Omental fat pad (tissue), 4 donors: ENCODE measurements around the gene LRRC1. TPM values are rescaled to one million over a fixed set of nuclear protein-coding genes. Genes with fewer than 3 reads are reported as not detected.
A peak's percentile ranks its signal among the peaks of the same experiment; 100 is the strongest.

Experiments
- ATAC-seq: fragments of 150-250 bp; one replicate; pipeline ENCODE4 v1.9.1; 2016; ENCODE audit warnings: mild to moderate bottlenecking, moderate library complexity; ENCODE audit not compliant: low FRiP score
- DNase-seq: peaks from one replicate; pipeline ENCODE4 v3.0.0-alpha.2; 2019; ENCODE audit warnings: low spot score
- CTCF ChIP-seq, 3 donors: fragments of 450-650 bp; IDR thresholded peaks; one replicate each; pipeline ENCODE4 v1.5.1; 2016 to 2017; ENCODE audit warnings: antibody characterized with exemption in 3 of 3, mild to moderate bottlenecking in 3 of 3, moderate library complexity in 2 of 3
- total RNA-seq, 4 donors: library from RNA; depleted of rRNA; stranded (reverse); fragments of >200 nt; gene quantifications; one replicate each; pipeline ENCODE4 v1.1.0, GENCODE V29; 2016

The LRRC1 gene
- total RNA-seq, 4 donors from 2014 or later: 10.7 to 13.5 (median 13.0) TPM

DNA sequence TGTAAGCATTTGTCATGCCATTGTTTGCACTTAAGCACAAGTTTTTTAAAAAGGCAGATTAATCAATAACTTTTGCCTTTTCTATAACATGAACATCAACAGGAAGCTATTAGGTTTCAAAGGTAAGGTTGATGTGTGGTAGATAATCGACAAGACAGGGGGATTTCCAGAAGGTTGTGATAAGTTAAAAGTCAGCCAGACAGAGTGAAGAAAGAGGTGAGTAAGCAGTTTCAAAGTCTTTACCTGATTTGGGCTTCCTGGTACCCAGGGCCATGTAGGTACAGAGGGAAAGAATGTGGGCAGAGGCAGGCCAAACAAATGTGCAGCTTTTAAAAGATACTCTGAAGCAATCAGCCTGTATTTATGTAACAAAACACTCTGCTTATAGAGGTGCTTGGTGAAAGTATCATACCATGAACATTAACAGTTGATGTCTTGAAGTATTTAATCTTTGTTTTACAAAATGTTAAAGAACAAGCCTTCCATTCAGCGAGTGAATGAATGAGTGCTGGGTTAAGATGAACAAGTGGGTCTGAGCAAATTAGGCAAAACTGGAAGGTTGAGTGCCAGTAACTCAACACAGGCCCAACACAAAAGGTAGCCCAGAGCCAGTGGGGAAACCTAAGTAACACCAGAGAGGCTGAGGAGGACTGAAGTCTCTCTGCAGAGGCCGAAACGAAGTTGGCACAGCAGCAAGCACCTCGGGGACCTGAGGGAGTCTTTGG lies 60.2 kb downstream of the LRRC1 start:
- no peak for TF ChIP-seq CTCF (IDR thresholded peaks at IDR 0.05)
- no peak for ATAC-seq
- DNase-seq: no peak

- no peak for TF ChIP-seq CTCF (IDR thresholded peaks at IDR 0.05)
Measured at GRCh38 chr6:53855940-53856339, 61.1 kb downstream of the LRRC1 start.

DNA sequence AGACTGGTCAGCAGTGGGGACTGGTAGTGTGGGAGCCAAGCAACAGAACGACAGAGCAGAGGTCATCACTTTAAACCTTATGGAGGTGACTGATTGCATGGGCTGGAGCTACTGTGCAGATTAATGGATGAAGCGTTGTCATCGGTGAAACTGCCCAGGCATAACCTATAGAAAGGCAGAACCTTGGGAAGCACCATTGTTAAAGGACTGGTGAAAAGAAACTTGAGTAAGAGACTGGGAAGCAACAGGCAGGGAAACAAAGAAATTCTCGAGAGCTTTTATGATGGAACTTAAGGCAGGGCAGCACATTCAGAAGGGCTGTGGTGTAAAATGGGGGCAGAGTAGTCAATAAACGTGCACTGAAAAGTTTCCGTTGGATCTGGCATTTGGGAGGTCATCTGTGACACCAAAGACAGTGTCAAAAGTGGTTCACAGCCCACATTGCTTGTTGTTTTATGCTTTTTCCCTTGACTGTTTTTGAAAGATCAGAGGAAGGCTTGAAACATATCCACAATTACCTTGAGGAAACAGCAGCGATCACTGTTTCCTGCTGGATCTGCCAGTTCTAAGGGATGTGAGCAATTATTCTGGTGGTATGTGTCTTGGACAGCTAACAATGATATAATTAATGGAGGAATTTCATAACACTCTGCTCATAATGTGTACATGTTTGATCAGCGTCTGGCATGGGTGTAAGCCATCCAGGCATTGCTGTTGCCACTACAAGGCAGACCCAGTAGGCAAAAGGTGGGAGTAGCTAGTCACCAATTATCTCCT lies 62.7 kb downstream of the LRRC1 start:
- TF ChIP-seq CTCF (IDR thresholded peaks at IDR 0.05): no peak
- peak; percentile 60 for ATAC-seq

More at GRCh38 chr6:53855940-53856339, 61.1 kb downstream of the LRRC1 start:
- DNase-seq (no peak), ATAC-seq (no peak)

GRCh38 chr6:53858196-53858595 lies 63.4 kb downstream of the LRRC1 start:
- TF ChIP-seq CTCF (IDR thresholded peaks at IDR 0.05): no peak
- ATAC-seq (no peak), DNase-seq (no peak)

More for the DNA sequence above, 62.7 kb downstream of the LRRC1 start:
- no peak for DNase-seq

DNA sequence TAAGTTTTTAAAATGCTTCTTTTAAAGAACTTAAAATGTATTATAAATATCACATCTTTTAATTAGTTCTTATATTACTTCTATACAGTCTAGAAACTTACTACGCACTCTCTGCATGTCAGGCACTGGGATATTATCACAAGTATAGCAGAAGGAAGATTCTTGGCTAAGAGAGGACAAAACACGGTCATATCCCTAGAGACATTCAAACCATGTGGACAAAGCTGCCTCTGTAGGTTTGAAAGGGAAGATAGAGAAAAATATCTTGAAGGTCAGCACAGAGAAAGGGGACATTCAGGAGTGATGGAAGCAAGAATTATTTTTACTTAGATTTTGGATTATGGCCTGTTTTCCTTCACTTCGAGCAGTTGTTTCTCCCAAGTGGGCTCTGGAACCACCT lies 64.1 kb downstream of the LRRC1 start:
- DNase-seq: no peak
- no peak for TF ChIP-seq CTCF (IDR thresholded peaks at IDR 0.05)

DNA sequence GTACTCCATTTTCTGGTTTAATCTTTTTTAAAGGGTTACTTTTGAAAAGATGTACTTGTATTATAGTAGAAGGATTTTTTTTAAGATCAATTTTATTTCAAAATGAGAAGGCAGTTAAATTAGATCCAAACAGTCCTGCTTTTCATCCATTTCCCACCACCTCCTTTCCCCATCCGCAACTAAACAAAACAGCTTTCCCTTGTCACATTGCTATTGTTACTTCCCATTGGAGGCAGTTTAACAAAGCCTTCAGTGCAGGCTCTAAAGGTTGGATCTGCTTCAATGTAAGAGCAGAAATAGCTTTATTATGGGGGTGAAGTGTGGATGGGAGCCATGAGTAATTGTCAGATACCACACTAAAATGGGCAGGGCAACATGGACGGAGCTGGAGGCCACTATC lies 65.7 kb downstream of the LRRC1 start:
- DNase-seq (no peak), ATAC-seq (no peak)
- TF ChIP-seq CTCF (IDR thresholded peaks at IDR 0.05): no peak

More for the DNA sequence above, 64.1 kb downstream of the LRRC1 start:
- ATAC-seq: no peak
